GM19193 (cell line): ENCODE results near the gene HIGD1A.

ENCODE experiments used
- POLR2A ChIP-seq: IDR thresholded peaks from 4 replicates; pipeline ENCODE4 v1.6.1; 2011; ENCODE audit not compliant: insufficient read depth, insufficient read length; ENCODE audit errors: extremely low read depth

Gene HIGD1A

GRCh38 chr3:42742688-42743087 is 61.6 kb downstream of the HIGD1A start:
- no peak for TF ChIP-seq POLR2A

GRCh38 chr3:42742259-42742658 is 62.0 kb downstream of the HIGD1A start:
- no peak for TF ChIP-seq POLR2A

- no peak for TF ChIP-seq POLR2A
These were observed 62.5 kb downstream of the HIGD1A start for GRCh38 chr3:42741796-42742195.

- TF ChIP-seq POLR2A, result no peak
These were observed 64.7 kb downstream of the HIGD1A start for GRCh38 chr3:42739401-42740158.

DNA sequence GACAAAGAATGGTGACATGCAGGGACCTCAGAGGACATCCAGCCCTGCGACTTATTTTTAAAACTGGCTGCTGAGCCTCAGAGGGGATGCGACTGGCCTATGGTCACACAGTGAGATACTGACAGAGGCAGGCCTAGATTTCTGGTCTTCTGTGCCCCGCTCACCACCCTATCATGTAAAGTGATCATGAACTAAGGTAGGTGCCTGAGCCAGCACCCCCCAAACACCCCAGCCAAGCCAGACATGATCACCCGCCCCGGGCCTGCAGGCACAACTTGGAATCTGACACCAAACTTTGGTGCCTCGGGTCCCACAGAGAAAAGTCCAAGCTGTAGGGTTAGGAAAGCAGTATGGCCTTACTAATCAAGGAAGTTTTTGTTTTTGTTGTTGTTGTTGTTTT is 67.8 kb downstream of the HIGD1A start:
- no peak for TF ChIP-seq POLR2A

GRCh38 chr3:42736081-42736480 is 68.2 kb downstream of the HIGD1A start:
- no peak for TF ChIP-seq POLR2A

DNA sequence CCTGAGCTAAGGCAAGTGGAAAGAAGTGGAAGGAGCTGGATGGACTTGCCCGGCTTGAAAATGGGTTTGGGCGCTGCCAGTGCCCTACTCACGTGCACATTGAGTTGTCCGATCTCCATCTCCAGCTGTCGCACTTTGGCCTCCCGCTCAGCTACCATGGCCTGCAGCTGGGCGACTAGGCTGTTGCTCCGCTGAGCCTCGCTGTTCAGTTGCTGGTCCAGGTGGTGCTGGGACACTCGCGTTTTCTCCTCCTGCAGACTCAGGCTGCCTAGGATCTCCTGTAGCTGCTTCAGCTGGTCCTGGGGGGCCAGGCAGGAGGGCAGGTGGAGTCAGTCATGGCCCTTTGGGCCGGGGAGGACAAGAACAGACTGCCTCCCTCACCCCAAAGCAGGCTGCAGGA is 68.7 kb downstream of the HIGD1A start:
- no peak for TF ChIP-seq POLR2A

GRCh38 chr3:42735019-42735418 is 69.3 kb downstream of the HIGD1A start:
- no peak for TF ChIP-seq POLR2A

DNA sequence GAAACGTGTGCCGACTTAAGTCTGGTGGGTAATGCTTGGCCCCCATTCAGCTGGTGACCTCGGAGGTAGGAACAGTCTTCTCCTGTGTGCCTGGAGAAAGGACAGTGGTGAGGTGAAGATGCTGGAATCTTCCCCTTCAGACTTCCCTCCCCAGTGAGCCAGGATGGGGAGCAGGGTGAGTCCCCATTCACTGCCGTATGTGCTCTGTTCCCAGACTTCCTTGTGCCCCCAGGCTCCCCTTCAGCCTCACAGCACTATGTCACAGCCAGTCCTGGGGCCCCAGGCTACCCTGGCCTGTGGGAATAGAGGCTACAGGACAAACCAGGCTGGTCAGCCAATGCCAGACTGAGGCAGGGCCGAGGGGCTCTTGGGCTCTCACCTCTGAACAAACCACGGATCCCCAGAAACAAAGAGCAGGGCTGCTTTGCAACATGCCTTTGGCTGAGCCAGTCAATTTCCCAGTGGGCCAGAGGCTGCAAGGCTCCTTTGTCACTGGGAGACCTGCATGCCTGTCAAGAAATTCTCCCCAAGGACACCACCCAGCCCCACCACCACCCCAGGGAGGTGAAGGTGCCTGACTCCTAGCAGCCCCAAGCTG is 69.9 kb downstream of the HIGD1A start:
- TF ChIP-seq POLR2A, result no peak

- no peak for TF ChIP-seq POLR2A
These were observed 70.6 kb downstream of the HIGD1A start for GRCh38 chr3:42733501-42734262.
